Measurements from ENCODE around the gene HASPIN. TPM values are rescaled to one million over a fixed set of nuclear protein-coding genes. Genes with fewer than 3 reads are reported as not detected.

The HASPIN gene
- polyA plus RNA-seq (0.90 to 4.7 TPM (median 3.5 TPM) in 3 replicates), polyA minus RNA-seq (1.6 to 4.1 TPM (median 3.6 TPM) in 3 replicates)
- polyA plus RNA-seq (2011; ENCODE audit: low read depth): not detected
- polyA plus RNA-seq (2011; cell fraction: cytosol; rRNA removed): 1.4 and 2.0 TPM in 2 replicates
- 1.4 and 1.7 TPM in 2 replicates for polyA plus RNA-seq (2011; cell fraction: nucleus; rRNA removed)
- polyA plus RNA-seq (2012; ENCODE audit: low replicate concordance): 0.10 and 3.4 TPM in 2 replicates
- polyA minus RNA-seq (2011; cell fraction: cytosol; rRNA and poly(A)+ RNA removed): 2.9 TPM
- polyA minus RNA-seq (2011; cell fraction: nucleus; rRNA and poly(A)+ RNA removed): 1.7 and 2.0 TPM in 2 replicates

DNA sequence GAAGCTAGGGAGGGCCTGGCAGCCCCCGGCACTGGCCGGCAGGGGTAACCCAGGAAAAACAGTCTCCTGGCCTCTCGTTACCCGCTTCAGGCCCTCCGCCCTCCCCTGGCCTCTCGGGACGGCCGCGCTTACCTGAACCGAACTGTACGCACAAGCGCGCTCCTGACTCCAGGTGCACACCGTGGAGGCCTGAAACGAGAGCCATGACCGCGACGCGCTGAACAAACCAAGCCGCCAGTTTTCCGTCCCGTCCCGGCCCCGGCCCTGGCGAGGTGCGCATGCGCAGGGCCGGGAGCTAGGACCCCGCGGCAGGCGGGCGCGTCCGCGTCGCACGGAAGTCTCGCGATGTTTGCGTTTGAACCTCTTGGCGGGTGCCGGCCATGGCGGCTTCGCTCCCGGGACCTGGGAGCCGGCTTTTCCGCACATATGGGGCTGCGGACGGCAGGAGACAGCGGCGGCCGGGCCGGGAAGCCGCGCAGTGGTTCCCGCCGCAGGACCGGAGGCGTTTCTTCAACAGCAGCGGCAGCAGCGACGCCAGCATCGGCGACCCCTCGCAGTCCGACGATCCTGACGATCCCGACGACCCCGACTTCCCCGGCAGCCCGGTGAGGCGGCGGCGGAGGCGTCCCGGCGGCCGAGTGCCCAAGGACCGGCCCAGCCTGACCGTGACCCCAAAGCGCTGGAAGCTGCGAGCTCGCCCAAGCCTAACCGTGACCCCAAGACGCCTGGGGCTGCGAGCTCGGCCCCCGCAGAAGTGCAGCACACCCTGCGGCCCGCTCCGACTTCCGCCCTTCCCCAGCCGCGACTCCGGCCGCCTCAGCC, at the start of gene HASPIN:
HASPIN (plus strand) TSS at position 348 of the 822 bp plus-strand sequence; CDS start at position 381, 33 bp downstream.
- Histone ChIP-seq H3K9me1 (ENCODE audit: control insufficient read depth, extremely low read depth, insufficient read depth, low read length) (peaks cover 2% of the 10 kb centered on the region), H3K36me3 (ENCODE audit: control insufficient read depth in 2 of 2, extremely low read depth in 1 of 2, insufficient read depth in 2 of 2, low read length in 2 of 2) (peaks cover 0 to 30% of the 10 kb centered on the region in 2 experiments), H3K9me3 (ENCODE audit: control insufficient read depth, low read depth, low read length) (no peaks in the 10 kb centered on the region), H3K4me1 (ENCODE audit: control insufficient read depth, extremely low read depth, insufficient read depth, low read length) (peaks cover 24% of the 10 kb centered on the region), H3K27me3 (ENCODE audit: control insufficient read depth, extremely low read depth, insufficient read depth, low read length) (no peaks in the 10 kb centered on the region), H2AFZ (ENCODE audit: control insufficient read depth, low read length) (peak within 1 kb of the TSS; percentile 97), H3K79me2 (ENCODE audit: control insufficient read depth, insufficient read depth, low read length) (peaks cover 44% of the 10 kb centered on the region), H3K4me2 (ENCODE audit: control insufficient read depth, extremely low read depth, insufficient read depth, low read depth, low read length) (peak within 1 kb of the TSS; percentile 100), H4K20me1 (ENCODE audit: control insufficient read depth, extremely low read depth, insufficient read depth, low read length) (no peaks in the 10 kb centered on the region), H3K27ac (ENCODE audit: control insufficient read depth, insufficient read depth, low read length) (peak within 1 kb of the TSS; percentile 67), H3K9ac (ENCODE audit: control insufficient read depth, extremely low read depth, insufficient read depth, low read length) (peak within 1 kb of the TSS; percentile 87), H3K4me3 (ENCODE audit: control insufficient read depth in 2 of 3, extremely low read depth in 1 of 3, insufficient read depth in 2 of 3, low read depth in 1 of 3, low read length in 3 of 3) (peak within 1 kb of the TSS; percentile 77 to 95 (median 86))
- dilution Hi-C loops (cut with MboI; ENCODE audit: extremely low pct_ligation_motif_present, low sequenced_read_pairs): no loop called here
- no peak for TF ChIP-seq EZH2 (IDR thresholded peaks at IDR 0.05; ENCODE audit: low read length)
- TF ChIP-seq, protein P1, sequence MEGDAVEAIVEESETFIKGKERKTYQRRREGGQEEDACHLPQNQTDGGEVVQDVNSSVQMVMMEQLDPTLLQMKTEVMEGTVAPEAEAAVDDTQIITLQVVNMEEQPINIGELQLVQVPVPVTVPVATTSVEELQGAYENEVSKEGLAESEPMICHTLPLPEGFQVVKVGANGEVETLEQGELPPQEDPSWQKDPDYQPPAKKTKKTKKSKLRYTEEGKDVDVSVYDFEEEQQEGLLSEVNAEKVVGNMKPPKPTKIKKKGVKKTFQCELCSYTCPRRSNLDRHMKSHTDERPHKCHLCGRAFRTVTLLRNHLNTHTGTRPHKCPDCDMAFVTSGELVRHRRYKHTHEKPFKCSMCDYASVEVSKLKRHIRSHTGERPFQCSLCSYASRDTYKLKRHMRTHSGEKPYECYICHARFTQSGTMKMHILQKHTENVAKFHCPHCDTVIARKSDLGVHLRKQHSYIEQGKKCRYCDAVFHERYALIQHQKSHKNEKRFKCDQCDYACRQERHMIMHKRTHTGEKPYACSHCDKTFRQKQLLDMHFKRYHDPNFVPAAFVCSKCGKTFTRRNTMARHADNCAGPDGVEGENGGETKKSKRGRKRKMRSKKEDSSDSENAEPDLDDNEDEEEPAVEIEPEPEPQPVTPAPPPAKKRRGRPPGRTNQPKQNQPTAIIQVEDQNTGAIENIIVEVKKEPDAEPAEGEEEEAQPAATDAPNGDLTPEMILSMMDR (optimal IDR thresholded peaks at IDR 0.05 in 1 of 3, IDR thresholded peaks at IDR 0.05 in 1 of 3, conservative IDR thresholded peaks at IDR 0.05 in 1 of 3; ENCODE audit: extremely low read depth in 1 of 3, insufficient read depth in 2 of 3, low read length in 3 of 3): peak in 2 of 3 experiments; percentile 22 to 27
- DNase-seq (ENCODE audit: low read depth, low spot score) (no peak), FAIRE-seq (no peak)

DNA sequence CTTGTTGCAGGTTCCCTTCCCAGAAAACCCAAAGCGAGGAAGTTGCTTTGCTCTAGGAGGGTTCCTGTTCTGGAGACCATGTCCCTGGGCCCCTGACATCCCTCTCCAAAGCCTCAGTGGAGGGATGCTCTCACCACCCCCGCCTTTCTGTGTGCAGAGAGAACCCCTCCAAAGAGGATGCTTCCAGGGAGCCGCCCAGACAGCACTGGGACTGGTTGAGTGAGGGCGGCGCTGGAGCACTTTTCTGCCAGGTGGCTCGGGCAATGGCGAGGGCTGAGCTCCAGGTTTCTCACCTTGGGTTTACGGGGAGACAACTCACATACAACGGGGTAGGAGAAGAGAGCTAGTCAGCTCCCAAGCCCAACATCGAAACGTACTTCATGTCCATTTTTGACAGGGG, 47.8 kb upstream of the HASPIN start:
- Histone ChIP-seq H3K4me2 (ENCODE audit: control insufficient read depth, extremely low read depth, insufficient read depth, low read depth, low read length) (no peak overlapping the region), H3K27ac (ENCODE audit: control insufficient read depth, insufficient read depth, low read length) (no peak overlapping the region), H3K9me1 (ENCODE audit: control insufficient read depth, extremely low read depth, insufficient read depth, low read length) (no peaks in the 10 kb centered on the region), H3K79me2 (ENCODE audit: control insufficient read depth, insufficient read depth, low read length) (no peaks in the 10 kb centered on the region), H3K4me3 (ENCODE audit: control insufficient read depth in 2 of 3, extremely low read depth in 1 of 3, insufficient read depth in 2 of 3, low read depth in 1 of 3, low read length in 3 of 3) (no peak overlapping the region), H4K20me1 (ENCODE audit: control insufficient read depth, extremely low read depth, insufficient read depth, low read length) (no peaks in the 10 kb centered on the region), H3K27me3 (ENCODE audit: control insufficient read depth, extremely low read depth, insufficient read depth, low read length) (peaks cover 2% of the 10 kb centered on the region), H2AFZ (ENCODE audit: control insufficient read depth, low read length) (no peak overlapping the region), H3K9me3 (ENCODE audit: control insufficient read depth, low read depth, low read length) (no peaks in the 10 kb centered on the region), H3K9ac (ENCODE audit: control insufficient read depth, extremely low read depth, insufficient read depth, low read length) (no peak overlapping the region), H3K4me1 (ENCODE audit: control insufficient read depth, extremely low read depth, insufficient read depth, low read length) (no peaks in the 10 kb centered on the region), H3K36me3 (ENCODE audit: control insufficient read depth in 2 of 2, extremely low read depth in 1 of 2, insufficient read depth in 2 of 2, low read length in 2 of 2) (peaks cover 0 to 7% of the 10 kb centered on the region in 2 experiments)
- no peak for TF ChIP-seq EZH2 (IDR thresholded peaks at IDR 0.05; ENCODE audit: low read length)
- TF ChIP-seq, protein P1 (optimal IDR thresholded peaks at IDR 0.05 in 1 of 3, IDR thresholded peaks at IDR 0.05 in 1 of 3, conservative IDR thresholded peaks at IDR 0.05 in 1 of 3; ENCODE audit: extremely low read depth in 1 of 3, insufficient read depth in 2 of 3, low read length in 3 of 3): no peak
- DNase-seq (ENCODE audit: low read depth, low spot score) (no peak), FAIRE-seq (no peak)
- dilution Hi-C loops (cut with MboI; ENCODE audit: extremely low pct_ligation_motif_present, low sequenced_read_pairs): no loop called here
